HG03565 (cell line): ENCODE results near the gene NARF.

ENCODE experiments used
- ATAC-seq: cut with Tn5 transposase; IDR thresholded peaks from one replicate; pipeline ENCODE4 v1.9.1; 2021; ENCODE audit warnings: mild to moderate bottlenecking, moderate library complexity; ENCODE audit not compliant: unreplicated experiment

Gene NARF

DNA sequence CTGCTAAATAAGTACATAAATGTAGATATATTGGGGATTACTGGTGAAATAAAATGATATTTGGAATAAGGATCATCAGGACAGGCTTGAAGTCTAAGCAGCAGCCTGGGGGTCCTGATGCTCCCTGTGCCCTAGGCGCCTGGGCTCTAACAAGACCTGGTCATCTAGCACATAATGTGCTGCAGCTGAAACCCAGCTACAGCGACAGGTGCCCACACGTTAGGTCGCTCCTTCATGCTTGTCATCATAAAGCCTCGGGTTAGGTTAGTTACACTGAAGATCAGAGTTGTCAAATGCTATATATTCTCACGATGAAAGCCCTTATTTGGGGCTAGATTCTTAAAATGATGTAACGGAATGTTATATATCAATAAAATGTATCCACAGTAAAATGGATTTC lies 11.5 kb downstream of the NARF start:
- no peak for ATAC-seq

DNA sequence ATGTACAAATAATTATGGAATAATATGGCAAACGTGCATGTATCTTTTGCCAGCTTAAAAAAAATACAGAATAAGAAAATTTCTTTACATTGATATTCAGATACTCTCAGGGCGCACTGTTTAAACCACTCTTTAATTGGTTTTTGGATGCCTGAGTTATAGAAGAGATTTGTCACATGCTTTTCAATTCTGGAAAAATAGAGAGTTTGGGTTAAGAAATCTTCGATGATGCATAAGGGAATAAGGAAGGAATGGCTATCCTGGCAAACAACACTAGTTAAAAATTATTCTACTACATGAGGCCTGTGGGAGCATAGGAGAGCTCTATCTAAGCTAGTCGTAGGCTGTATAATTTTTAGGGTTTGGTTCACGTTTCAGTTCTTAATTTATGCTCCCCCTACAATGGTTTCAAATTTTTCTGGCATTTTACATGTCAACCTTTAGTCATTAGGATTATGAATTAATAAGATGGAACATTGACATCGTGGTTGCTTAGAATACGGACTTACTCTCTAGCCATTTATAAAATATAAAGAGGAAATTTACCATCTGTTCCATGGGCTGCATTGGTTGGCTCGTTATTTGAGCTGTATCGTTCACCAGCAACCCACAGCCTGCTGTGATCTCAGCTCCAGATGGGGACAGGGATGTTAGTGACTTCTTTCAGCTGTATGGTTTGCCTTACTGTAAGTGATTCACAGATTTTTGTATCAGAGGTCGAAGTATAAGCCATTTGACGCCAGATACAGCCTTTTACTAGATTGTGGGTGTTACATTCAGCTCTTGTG lies 15.9 kb downstream of the NARF start:
- no peak for ATAC-seq

DNA sequence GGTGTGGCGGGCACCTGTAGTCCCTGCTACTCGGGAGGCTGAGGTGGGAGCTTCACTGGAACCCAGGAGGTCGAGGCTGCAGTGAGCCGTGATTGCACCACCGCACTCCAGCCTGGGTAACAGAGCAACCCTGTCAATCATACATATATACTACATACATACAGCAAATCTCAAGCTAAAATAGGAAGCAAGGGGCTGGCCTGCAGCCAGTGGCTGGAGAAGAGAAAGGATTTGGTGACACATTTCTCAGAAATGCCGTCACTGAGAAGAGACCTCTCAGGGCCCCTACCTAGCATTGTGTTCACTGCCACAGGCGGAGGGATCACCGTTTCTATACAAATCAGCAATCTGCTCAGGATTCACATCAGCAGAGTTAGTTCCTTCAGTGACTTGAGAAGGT lies 16.9 kb downstream of the NARF start:
- no peak for ATAC-seq

DNA sequence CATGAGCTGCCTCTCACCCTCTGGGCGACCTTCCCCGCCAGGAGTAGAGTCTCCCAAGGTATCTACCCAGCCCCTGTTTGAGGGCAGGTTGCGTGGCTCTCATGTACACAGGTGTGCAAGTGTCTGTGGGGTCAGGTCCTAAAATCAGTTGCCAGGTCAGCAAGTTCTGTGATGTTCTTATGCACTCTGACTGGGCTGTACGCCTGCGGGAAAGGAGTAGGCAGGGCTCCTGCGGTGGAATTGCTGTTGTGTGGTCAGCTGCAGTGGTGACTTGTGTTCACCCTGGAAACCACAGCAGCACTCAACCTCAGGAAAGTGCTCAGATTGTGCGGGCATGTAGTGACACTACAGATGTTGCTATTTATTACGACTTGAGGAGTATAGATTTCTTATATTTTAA lies 19.4 kb downstream of the NARF start:
- ATAC-seq: no peak

DNA sequence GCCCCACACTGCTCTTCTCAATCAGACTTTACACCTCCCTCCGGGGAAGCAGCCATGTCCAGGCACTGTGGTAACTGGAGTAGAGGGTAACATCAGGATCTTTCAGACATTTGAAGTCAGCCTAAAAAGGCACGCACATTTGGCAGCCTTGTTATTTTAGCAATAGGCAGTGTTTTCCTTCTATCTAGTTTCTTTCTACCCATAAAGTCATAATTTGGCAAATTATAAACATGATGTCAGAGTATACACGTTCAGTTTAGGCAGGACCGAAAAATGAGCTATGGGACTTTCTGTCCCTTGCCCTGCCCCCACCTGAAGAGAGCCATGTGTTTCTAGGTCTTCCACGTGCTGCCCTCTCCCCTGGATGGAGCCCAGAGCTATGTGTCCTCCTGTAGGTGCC lies 21.1 kb downstream of the NARF start:
- ATAC-seq: no peak

DNA sequence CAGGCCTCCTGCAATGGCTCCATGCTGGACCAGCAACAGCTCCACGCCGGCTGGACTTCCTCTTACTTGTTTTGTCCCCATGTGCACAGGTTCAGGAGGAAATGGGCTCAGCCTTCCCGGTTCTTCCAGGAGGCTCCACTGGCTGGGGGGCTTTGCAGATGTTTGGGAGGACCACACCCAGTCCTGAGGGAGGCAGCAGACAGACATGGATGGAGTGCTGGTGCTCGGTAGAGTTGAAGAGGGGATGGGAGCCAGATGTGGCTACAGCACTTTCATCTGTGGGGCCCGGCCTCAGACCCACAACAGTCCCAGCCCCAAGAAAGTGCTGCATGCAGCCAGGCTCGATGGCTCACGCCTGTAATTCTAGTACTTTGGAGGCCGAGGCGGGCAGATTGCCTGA lies 21.8 kb downstream of the NARF start:
- ATAC-seq: no peak

DNA sequence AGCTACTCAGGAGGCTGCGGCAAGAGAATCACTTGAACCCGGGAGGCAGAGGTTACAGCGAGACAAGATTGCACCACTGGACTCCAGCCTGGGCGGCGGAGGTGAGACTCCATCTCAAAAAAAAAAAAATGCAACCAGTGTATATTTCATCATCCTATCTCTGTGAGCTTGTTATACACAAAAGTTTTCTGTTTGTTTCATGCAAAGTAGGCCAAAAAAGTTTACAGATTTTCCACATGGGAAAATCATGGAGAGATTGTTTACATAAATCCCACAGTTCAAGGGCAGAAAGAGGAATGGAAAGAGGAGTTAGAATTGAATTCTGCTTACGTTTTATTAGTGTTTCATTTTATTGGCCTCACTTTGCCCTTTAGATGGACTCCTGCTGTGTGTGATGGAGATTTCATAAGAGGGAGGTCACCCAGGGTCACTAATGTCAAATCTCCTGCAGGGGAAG lies 24.7 kb downstream of the NARF start:
- ATAC-seq: no peak

DNA sequence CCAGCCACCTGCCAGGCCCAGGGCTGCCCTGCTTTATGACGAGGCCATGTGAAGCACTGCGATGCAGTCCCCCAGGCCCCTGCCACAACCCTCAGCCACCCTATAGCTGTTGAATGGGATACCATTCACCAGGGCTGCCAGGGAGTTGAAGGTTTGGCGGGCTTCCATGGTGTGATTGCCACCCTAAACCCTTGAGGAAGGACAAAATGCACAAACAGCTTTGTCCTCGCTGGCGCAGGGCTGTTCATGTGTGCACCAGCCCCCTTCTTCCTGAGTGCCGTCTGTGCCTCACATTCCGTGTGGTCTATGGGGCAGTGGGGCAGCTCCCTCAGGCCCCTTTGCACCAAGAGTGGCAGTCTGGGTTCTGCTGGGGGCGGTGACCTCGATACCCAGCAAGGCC lies 25.3 kb downstream of the NARF start:
- ATAC-seq: no peak

DNA sequence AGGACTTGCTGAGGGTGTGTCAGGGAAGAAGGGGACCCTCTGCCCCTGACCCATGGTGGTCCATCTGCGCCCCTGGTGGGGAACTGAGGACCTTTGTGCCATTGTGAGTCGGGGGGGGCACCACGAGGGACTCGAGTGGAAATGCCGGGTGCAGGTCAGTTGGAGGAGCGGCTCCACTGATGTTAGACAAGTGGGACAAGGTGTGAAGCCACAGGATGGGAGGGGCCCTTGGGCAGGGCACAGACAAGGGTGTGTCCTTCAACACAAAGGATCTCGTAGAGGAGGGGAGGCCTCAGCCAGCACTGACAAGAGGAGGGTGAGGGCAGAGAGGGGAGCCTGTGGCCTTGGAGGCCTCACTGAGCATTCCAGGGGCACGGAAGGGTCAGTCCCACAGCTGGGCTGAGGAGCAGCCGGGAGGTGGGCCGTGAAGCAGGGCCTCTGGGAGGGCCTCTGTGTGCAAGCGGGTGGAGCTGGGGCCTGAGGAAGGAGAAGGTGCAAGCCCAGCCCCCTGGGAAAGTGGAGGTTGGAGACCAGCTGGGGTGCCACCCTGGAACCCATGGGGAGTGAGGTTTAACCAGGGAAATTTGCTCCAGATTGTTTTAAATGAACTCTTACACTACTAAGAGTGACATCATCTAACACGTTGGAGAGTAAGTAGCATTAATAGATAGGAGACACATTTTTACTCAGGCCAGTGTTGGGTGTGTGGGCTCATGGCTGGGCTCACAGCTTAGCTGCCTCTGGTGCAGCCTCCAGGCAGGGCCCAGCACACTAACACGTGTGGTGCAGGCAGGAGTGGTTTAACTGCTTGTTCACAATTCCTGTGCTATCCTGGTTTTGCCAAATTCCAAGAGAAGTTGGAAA lies 27.9 kb downstream of the NARF start:
- no peak for ATAC-seq

DNA sequence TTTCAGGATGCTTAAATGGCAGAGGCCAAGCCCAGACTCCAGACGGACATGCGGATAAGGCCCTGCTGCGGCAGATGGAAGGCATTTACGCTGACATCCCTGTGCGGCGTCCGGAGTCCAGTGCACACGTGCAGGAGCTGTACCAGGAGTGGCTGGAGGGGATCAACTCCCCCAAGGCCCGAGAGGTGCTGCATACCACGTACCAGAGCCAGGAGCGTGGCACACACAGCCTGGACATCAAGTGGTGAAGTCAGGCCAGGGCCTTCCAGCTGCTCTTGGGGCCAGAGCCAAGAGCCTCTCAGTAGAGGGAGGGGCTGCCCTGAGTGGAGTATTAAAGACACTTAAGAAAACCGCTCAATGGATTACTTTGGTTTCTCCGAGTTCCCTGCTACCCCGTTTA lies 29.4 kb downstream of the NARF start:
- ATAC-seq: no peak

DNA sequence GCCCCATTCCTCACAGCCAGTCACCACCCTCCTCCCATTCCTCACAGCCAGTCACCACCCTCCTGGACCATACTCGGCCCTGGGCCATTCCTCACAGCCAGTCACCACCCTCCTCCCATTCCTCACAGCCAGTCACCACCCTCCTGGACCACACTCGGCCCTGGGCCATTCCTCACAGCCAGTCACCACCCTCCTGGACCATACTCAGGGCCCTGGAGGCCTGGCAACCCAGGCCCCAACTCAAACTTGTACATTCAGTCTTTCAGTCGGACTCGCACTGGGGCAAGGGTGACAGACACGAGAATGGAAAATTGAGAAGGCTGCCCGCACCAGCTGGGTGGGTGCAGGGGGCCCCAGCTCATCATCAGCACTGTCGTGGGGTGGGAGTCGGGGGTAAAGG lies 30.6 kb downstream of the NARF start:
- ATAC-seq: no peak

DNA sequence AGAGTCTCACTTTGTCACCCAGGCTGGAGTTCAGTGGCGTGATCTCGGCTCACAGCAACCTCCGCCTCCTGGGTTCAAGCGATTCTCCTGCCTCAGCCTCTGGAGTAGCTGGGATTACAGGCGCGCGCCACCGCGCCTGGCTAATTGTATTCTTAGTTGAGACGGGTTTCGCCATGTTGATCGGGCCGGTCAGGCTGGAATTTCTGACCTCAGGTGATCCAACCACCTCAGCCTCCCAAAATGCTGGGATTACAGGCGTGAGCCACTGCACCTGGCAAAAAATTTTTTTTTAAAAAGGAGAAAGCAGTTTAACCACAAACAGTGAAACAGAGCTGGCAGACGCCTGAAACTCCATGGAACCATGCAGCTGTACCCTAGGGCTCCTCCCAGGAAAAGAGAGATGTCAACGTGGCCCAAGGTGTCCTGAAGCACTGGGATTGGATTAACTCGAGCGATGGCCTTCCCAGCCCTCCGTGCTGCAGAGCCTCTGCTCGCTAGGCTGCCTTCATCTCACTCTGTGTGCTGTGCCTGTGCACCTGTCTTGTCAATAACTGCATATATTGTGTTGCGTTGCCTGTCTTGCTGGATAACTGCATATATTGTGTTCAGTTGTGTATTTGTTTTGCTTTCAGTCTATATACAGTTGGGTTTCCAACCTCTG lies 31.4 kb downstream of the NARF start:
- no peak for ATAC-seq

DNA sequence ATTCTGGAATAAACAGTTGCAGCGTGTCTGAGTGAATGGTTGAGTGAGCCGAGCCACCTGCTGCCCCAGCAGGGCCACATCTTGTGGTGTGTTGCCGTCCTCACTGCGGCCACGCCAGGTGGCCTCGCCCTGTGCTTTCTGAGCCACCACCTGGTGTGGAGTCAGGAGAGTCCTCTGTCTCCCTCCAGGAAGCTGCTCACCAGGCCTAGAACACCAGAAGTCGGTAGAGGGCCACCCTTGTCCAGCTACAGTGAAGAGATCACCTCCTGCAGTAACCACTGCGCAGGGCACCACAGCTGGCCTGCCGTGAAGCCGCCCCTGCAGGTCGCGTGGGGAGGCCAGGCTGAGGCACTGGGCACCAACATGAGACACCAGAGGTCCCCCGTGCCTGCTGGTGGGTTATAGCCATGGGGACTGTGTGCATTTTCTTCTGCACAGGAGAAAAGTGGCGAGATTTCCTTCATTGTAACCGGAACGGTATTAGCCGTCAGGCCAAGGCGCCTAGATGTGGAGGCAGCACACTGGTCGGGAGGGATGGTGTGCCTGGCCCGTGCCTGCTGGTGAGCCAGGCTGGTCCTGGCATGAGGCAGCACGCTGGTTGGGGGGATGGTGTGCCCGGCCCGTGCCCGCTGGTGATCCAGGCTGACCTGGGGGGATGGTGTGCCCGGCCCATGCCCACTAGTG lies 32.1 kb downstream of the NARF start:
- no peak for ATAC-seq

DNA sequence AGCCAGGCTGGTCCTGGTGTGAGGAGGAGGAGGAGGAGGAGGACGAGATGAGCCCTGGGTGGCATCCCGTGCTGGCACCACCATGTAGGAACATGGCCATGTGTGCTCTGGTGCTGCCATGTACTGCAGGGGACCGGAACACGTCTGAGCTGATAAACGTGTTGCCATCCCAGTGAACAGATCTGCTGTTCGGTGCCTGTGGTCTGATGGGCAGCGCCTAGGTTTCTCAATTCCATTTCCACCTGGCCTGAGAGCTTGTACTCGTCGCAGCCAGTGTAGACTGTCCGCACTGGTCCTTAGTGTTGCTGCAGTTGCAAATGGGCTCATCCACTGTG lies 32.6 kb downstream of the NARF start:
- ATAC-seq: no peak

DNA sequence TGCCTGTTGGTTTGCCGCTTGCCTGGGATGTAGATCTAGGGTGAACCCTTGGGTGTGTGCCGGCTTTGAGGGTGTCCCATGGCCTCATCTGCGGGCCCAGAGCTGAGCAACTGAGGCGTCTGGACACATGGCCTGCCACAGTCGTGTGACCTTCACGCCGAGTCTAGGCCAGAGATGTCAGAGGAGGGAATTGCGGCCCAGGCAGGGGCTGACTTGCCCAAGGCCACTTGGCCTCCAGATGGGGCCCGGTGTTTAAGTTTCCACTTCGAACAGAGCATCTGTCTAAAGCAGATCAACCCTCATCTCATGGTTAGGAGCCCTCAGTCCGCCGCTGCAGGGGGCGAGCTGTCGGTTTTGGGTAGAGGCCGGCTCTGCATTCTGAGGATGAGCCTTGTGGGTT lies 33.0 kb downstream of the NARF start:
- ATAC-seq: no peak

DNA sequence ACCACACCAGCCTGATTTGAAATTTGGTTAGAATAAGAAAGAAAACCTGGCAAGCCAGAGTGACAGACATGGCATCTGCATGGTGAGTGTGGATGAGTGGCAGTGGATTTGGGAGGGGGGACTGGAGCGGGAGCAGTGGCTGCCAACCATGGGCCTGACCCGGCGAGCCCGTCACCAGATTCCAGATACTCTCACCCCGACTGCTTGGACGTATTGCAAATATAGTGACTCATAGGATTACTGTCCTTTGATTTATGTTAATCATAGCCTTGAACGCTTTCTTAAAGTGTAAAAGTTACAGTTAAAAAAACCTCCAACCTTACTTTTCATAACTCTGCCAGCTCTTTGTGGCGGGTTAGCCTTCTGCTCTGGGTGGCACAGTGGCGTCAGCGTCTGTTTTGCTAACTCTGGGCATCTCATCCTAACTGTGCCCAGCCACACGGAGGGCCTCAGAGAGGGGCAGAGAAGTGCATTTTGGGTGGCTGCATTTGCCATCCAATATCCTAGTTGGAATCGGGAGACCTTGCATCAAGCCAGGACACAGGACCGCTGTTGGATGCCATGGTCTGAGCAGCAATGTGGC lies 34.2 kb downstream of the NARF start:
- no peak for ATAC-seq

DNA sequence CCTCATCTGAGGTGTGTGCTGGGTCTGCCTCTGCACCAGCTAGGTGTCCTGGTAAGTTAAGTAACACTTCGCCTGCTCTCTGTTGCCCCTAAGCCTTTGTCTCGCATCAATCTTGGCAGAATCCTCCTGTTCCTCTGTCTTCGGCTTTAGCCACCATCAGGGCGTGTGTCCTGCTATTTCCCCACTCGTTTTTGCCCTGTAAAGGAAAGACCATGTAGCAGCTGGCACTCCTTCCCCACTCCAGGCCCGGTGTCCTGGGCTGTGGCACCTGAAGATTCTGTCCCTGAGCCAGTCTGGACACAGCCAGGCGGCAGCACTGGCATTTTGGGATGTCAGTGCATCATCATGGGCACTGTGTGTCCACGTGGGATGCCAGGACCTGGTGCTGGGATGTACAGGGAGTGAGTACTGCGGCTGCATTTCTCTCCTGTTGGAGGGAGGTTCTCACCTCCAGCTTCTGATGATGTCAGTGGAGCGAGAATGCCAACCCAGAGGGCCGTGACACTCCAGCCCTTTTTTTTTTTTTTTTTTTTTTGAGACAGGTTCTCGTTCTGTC lies 34.8 kb downstream of the NARF start:
- ATAC-seq: no peak

DNA sequence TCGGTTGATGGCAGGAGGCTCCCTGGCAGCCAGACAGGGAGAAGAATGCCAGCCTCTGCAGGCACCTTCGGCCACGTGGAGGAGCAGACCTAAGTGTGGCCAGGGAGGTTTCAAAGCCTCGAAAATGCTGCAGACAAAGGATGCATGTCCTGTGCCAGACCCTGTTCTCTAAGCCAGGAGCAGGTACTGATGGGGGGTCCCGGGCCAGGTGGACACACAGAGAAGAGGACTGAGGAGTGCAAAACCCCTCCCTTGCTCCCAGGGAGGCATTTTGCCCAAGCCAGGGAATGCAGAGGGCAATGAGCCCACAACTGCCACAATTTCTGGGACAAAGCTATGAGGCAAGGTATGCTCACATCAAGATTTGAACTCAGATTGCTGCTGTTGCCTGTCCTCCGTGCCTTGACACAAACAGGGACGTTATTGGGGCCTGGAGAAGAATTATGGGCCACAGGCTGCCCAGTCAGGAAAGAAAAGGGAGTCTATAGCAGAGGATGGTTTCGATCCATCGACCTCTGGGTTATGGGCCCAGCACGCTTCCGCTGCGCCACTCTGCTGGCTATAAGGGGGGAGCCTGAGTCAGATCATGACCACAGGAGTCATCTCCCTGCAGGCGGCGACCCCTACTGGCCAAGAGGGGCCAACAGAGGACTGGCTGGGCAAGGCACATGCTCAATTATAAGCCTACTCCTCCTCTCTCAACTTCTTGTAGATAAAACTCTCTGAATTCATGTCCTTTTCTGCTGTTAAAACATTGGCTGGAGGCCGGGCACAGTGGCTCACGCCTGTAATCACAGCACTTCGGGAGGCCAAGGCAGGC lies 35.9 kb downstream of the NARF start:
- no peak for ATAC-seq

DNA sequence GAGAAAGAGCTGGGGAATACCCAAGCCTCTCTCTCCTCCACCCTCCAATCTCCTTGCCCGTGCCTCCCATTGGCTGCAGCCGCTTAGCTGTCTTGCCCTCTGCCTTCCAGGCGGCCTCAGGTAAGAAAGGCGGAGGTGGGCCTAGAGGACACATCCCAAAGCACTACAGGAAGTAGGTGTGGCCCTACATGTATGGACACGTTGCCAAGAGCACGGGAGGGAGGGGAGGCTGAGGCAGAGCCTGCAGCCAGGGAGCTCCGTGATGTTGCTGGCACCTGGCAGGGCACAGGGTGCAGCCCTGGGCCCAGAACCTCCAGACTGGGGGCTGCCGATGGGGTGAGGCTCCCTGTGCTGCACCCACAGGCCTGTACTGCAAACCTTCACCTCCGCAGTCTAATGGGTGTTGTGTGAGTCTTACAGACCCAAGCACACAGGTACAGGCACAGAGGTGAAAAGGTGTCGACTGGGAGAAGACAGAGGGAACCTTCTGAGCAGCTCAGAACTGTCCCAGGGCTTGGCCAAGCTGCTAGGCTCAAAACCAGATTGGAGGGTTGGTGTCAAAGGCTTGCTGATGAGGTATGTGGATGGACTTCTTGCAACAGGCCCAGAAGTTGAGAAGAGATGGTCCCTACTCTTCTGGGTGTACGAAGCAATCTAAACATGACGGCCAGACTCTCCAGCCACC lies 37.4 kb downstream of the NARF start:
- no peak for ATAC-seq
